ENCODE data around the gene PKDCC.

- TF ChIP-seq TAF7 (optimal IDR thresholded peaks at IDR 0.05; ENCODE audit: borderline replicate concordance, low read depth, low read length) (no peak), CTCF (IDR thresholded peaks at IDR 0.05; ENCODE audit: control extremely low read depth in 1 of 3, insufficient read depth in 1 of 3, low read depth in 1 of 3, low read length in 3 of 3) (peak in 1 of 3 experiments; percentile 16; a peak in 1 of 4 replicates), POLR2A (IDR thresholded peaks at IDR 0.05; ENCODE audit: control extremely low read depth in 1 of 2, low read depth in 2 of 2, low read length in 2 of 2) (no peak), POLR2AphosphoS5 (IDR thresholded peaks at IDR 0.05; ENCODE audit: low read depth, low read length) (no peak), EZH2 (IDR thresholded peaks at IDR 0.05; ENCODE audit: low read depth, low read length, severe bottlenecking) (no peak)
These were observed 35.2 kb upstream of the PKDCC start for GRCh38 chr2:42012651-42013050.
